ENCODE results near the gene FREM1.
A peak's percentile ranks its signal among the peaks of the same experiment; 100 is the strongest.

The FREM1 gene

GRCh38 chr9:14775917-14776316, 134.3 kb downstream of the FREM1 start:
- no peak overlapping the region for H3K4me2 ChIP-seq
- no peaks in the 10 kb centered on the region for H3K36me3 ChIP-seq
- no peak for TF ChIP-seq Cebpa-rat (IDR thresholded peaks at IDR 0.05)
- no peak overlapping the region for H3K9ac ChIP-seq
- no peak overlapping the region for H3K4me3 ChIP-seq
- H4K20me1 ChIP-seq: no peaks in the 10 kb centered on the region
- no peaks in the 10 kb centered on the region for H3K27me3 ChIP-seq
- H3K27ac ChIP-seq: no peak overlapping the region
- no peaks in the 10 kb centered on the region for H3K4me1 ChIP-seq
- no peaks in the 10 kb centered on the region for H3K9me3 ChIP-seq

DNA sequence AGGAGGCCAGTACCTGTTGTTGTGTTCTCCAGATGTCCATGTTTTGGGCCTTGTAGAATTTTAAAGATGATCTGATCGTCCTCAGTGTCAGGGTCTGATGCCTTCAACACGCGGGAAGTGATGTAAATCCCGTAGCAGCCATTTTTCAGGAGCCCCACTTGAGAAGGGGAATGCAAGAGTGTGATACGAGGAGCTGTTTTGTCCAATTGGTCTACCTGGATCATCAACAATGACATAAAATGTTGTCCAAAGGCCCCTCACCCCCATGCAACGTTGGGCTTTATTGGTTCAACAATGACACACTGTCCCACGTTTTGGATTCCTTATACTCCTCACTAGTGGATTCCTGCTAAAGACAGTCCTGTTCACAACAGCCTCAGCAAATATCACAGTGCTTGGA, 139.6 kb downstream of the FREM1 start:
- H3K9me3 ChIP-seq: no peaks in the 10 kb centered on the region
- no peak overlapping the region for H3K4me3 ChIP-seq
- no peak for TF ChIP-seq Cebpa-rat (IDR thresholded peaks at IDR 0.05)
- H3K27me3 ChIP-seq: no peaks in the 10 kb centered on the region
- no peaks in the 10 kb centered on the region for H3K36me3 ChIP-seq
- H3K9ac ChIP-seq: no peak overlapping the region
- no peaks in the 10 kb centered on the region for H4K20me1 ChIP-seq
- no peaks in the 10 kb centered on the region for H3K4me1 ChIP-seq
- H3K27ac ChIP-seq: no peak overlapping the region
- H3K4me2 ChIP-seq: no peak overlapping the region

DNA sequence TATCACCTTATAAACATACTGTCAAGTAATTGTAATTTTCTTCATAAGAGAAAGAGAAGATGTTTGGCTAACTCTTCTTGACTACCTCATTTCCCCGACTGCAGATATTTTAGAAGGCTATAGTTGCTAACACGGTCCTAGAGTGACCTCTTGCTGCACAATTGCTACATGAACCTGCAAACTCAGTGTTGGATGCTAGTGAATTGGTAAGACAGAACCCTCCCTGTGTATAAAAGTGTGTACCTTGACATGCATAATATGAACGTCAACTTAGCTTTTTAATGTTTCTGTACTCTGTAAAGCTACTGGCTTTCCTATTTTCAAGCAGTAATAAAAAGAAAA, 141.0 kb downstream of the FREM1 start:
- no peaks in the 10 kb centered on the region for H3K36me3 ChIP-seq
- no peaks in the 10 kb centered on the region for H3K9me3 ChIP-seq
- no peaks in the 10 kb centered on the region for H3K4me1 ChIP-seq
- no peaks in the 10 kb centered on the region for H4K20me1 ChIP-seq
- no peak overlapping the region for H3K4me2 ChIP-seq
- H3K4me3 ChIP-seq: no peak overlapping the region
- TF ChIP-seq Cebpa-rat (IDR thresholded peaks at IDR 0.05): no peak
- no peaks in the 10 kb centered on the region for H3K27me3 ChIP-seq
- no peak overlapping the region for H3K27ac ChIP-seq
- no peak overlapping the region for H3K9ac ChIP-seq

- Histone ChIP-seq H3K27ac (no peak overlapping the region), H3K36me3 (no peaks in the 10 kb centered on the region), H4K20me1 (no peaks in the 10 kb centered on the region), H3K9me3 (no peaks in the 10 kb centered on the region), H3K4me3 (no peak overlapping the region), H3K4me2 (no peak overlapping the region), H3K9ac (no peak overlapping the region), H3K4me1 (no peaks in the 10 kb centered on the region), H3K27me3 (no peaks in the 10 kb centered on the region)
- TF ChIP-seq Cebpa-rat (IDR thresholded peaks at IDR 0.05): no peak
These were observed 141.6 kb downstream of the FREM1 start for GRCh38 chr9:14768405-14769229.

DNA sequence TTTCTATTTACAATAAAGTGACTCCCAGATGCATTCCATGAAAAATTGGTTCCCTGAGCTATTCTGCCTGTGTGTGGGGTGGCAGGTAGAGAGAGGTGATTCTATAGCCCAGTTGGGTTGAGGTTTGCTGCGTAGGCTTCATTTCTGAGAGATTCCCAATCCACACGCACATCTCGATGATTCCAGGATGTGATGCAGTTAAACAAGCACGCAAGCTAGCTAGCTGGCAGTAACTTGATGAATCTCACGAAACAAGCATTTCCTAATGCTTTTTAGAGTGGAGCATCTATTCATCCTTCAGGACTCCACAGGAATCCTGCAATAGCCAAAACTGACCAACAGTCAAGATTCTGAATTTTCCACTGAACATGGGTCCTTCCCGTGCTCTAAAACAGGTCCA, 143.9 kb downstream of the FREM1 start:
- Histone ChIP-seq H3K4me1 (no peaks in the 10 kb centered on the region), H3K27ac (no peak overlapping the region), H3K27me3 (no peaks in the 10 kb centered on the region), H3K4me3 (no peak overlapping the region), H3K4me2 (no peak overlapping the region), H4K20me1 (no peaks in the 10 kb centered on the region), H3K9ac (no peak overlapping the region), H3K9me3 (no peaks in the 10 kb centered on the region), H3K36me3 (no peaks in the 10 kb centered on the region)
- no peak for TF ChIP-seq Cebpa-rat (IDR thresholded peaks at IDR 0.05)

- Histone ChIP-seq H3K4me2 (no peak overlapping the region), H3K4me1 (no peaks in the 10 kb centered on the region), H3K4me3 (no peak overlapping the region), H3K27ac (no peak overlapping the region), H3K27me3 (no peaks in the 10 kb centered on the region), H3K9ac (no peak overlapping the region), H3K36me3 (no peaks in the 10 kb centered on the region), H4K20me1 (no peaks in the 10 kb centered on the region), H3K9me3 (no peaks in the 10 kb centered on the region)
- no peak for TF ChIP-seq Cebpa-rat (IDR thresholded peaks at IDR 0.05)
These were observed 148.6 kb downstream of the FREM1 start for GRCh38 chr9:14761584-14761983.

DNA sequence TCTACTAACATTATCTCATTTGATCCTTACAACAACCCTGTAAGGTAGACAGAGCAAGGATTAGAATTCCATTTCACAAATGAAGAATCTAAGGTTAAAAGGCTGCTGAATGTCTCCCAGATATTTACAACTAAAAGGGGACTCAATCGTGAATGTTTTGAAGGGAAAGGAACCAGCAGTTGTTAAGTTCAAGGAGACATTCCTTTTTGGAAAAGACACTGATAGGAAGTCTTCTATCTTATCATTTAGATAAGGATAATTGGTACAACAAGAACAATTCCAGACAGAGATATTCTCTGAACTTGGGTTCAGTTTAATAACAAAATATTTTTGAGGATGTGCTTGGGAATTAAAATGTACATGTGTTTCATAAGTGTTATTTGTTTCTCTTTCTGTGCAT, 150.2 kb downstream of the FREM1 start:
- TF ChIP-seq Cebpa-rat (IDR thresholded peaks at IDR 0.05): no peak
- H4K20me1 ChIP-seq: no peaks in the 10 kb centered on the region
- no peak overlapping the region for H3K27ac ChIP-seq
- no peak overlapping the region for H3K9ac ChIP-seq
- H3K4me2 ChIP-seq: no peak overlapping the region
- H3K36me3 ChIP-seq: no peaks in the 10 kb centered on the region
- no peak overlapping the region for H3K4me3 ChIP-seq
- no peaks in the 10 kb centered on the region for H3K27me3 ChIP-seq
- no peaks in the 10 kb centered on the region for H3K4me1 ChIP-seq
- H3K9me3 ChIP-seq: no peaks in the 10 kb centered on the region

- TF ChIP-seq Cebpa-rat (IDR thresholded peaks at IDR 0.05): no peak
- no peaks in the 10 kb centered on the region for H3K9me3 ChIP-seq
- no peak overlapping the region for H3K9ac ChIP-seq
- H3K36me3 ChIP-seq: no peaks in the 10 kb centered on the region
- no peak overlapping the region for H3K4me2 ChIP-seq
- H4K20me1 ChIP-seq: no peaks in the 10 kb centered on the region
- H3K27ac ChIP-seq: no peak overlapping the region
- peaks cover 1% of the 10 kb centered on the region for H3K4me1 ChIP-seq
- no peak overlapping the region for H3K4me3 ChIP-seq
- no peaks in the 10 kb centered on the region for H3K27me3 ChIP-seq
These were observed 153.9 kb downstream of the FREM1 start for GRCh38 chr9:14756291-14756690.

DNA sequence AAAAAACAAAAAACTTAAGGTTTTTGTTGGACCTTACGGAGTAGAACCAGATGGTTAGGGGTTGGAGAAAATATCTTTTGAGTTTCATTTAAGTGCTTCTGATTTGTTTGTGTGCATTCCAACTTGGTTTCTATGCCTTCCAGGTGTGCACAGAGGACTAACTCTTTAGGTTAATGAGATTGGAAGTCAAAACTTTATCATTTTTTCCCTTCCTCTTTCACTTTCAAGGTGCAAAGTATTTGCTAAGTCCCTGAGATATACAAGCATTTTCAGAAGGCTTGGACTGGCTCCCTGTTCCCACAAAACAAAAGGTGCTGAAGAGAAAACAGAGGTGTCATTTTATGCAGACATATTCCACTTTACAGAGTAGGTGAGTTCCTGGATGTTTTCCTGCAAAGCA, 157.4 kb downstream of the FREM1 start:
- no peak for TF ChIP-seq Cebpa-rat (IDR thresholded peaks at IDR 0.05)
- Histone ChIP-seq H3K36me3 (no peaks in the 10 kb centered on the region), H3K4me3 (no peak overlapping the region), H3K9me3 (no peaks in the 10 kb centered on the region), H3K27me3 (no peaks in the 10 kb centered on the region), H4K20me1 (no peaks in the 10 kb centered on the region), H3K4me2 (no peak overlapping the region), H3K9ac (no peak overlapping the region), H3K4me1 (peaks cover 25% of the 10 kb centered on the region), H3K27ac (no peak overlapping the region)

DNA sequence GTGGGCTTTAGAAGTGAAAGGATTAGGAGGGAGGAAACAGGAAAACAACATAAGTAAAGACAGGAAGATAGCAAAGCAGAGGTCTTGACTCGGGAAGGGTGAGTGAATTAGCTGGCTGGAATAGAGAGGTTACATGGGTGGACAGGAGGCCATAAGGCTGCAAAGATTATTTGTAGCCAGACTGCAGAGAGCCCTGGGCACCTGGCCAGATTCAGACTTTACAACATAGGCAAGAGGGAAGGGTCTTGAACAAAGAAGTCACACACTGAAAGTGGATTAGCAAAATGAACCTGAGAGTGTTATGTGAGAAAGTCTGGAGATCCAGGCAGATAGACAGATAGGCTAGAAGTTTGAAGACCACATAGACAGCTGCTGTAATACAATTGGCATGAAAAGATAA, 158.0 kb downstream of the FREM1 start:
- TF ChIP-seq Cebpa-rat (IDR thresholded peaks at IDR 0.05): no peak
- no peak overlapping the region for H3K4me2 ChIP-seq

GRCh38 chr9:14750821-14751220, 159.4 kb downstream of the FREM1 start:
- Histone ChIP-seq H4K20me1 (no peaks in the 10 kb centered on the region), H3K9me3 (no peaks in the 10 kb centered on the region), H3K4me1 (peaks cover 25% of the 10 kb centered on the region), H3K27ac (no peak overlapping the region), H3K27me3 (no peaks in the 10 kb centered on the region), H3K36me3 (no peaks in the 10 kb centered on the region), H3K4me2 (peak overlapping the region; percentile 71), H3K9ac (no peak overlapping the region), H3K4me3 (no peak overlapping the region)
- no peak for TF ChIP-seq Cebpa-rat (IDR thresholded peaks at IDR 0.05)

More for the DNA sequence above, 158.0 kb downstream of the FREM1 start:
- Histone ChIP-seq H3K4me1 (peaks cover 25% of the 10 kb centered on the region), H3K4me3 (no peak overlapping the region), H3K36me3 (no peaks in the 10 kb centered on the region), H4K20me1 (no peaks in the 10 kb centered on the region), H3K27me3 (no peaks in the 10 kb centered on the region), H3K27ac (no peak overlapping the region), H3K9me3 (no peaks in the 10 kb centered on the region), H3K9ac (no peak overlapping the region)
